ENCODE results near the gene ALDH3B1. TPM values are rescaled to one million over a fixed set of nuclear protein-coding genes. Genes with fewer than 3 reads are reported as not detected.

ALDH3B1 gene
- total and polyA plus RNA-seq, 2 donors (not counting 3 experiments of a cell fraction or from before 2014, with no cell fraction given): 0.13 to 1.0 TPM

DNA sequence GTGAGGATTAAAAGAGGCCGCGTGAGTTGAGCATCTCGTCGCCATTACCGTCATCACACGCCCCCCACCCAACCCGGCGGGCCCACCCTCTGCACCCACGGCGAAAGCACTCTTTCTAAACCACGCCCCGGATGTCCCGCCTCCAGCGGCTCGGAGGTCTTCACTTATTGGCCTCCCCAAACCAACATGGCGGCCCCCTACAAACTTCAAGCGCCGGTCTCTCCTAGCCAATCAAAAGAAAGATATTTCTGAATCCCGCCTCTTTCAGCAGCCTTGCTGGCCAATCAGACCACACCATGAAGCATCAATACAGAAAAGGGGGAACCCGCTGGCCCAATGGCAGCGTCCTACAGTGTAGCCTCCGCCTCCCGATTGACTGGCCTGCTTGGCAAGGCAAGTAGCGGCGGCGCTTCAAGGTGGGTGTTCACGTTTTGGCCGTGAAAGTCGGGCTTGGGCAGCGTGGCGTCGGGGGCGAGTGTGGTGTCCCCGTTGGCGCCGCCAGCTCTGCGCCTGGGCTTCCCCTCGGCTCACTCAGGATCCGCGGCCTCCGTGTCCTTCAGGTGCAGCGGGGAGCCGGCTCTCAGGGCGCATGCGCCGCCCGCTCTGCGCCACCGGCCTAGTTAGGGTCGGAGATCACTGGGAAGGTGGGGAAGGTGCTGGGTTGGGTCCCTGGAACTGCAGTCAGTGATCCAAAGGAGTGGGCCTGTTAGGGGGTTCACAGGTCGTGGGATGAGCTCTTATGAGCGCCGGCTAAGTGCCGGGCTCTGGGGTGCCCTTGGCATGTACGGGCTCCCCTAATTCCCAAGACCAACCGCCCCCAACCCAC lies 20.4 kb downstream of the ALDH3B1 start, which contains the start of gene NDUFS8:
NDUFS8 (plus strand) TSS at position 364 of the 826 bp plus-strand sequence. CDS start 1,471 bp downstream, outside the sequence.
- dilution Hi-C loops (cut with MboI; ENCODE audit: extremely low pct_ligation_motif_present, low sequenced_read_pairs): no loop called here
- Histone ChIP-seq H3K9me3 (replicated peaks; ENCODE audit: control insufficient read depth, insufficient read depth, low read length) (no peaks in the 10 kb centered on the region), H3K27me3 (ENCODE audit: control insufficient read depth in 2 of 2, insufficient read depth in 2 of 2, low read length in 2 of 2) (no peaks in the 10 kb centered on the region), H3K9me1 (replicated peaks; ENCODE audit: control insufficient read depth, extremely low read depth, insufficient read depth, low read length) (no peaks in the 10 kb centered on the region), H3K4me2 (ENCODE audit: insufficient read depth, low read length) (peak within 1 kb of the TSS; percentile 56), H3K79me2 (ENCODE audit: control insufficient read depth, insufficient read depth, low read length) (peaks cover 18% of the 10 kb centered on the region), H3K27ac (ENCODE audit: insufficient read depth, low read depth, low read length) (peak within 1 kb of the TSS; percentile 43), H3K4me1 (ENCODE audit: control insufficient read depth, extremely low read depth, insufficient read depth, low read length) (peaks cover 11% of the 10 kb centered on the region), H2AFZ (ENCODE audit: low read depth, low read length) (peak within 1 kb of the TSS; percentile 82), H3K4me3 (replicated peaks in 1 of 3; ENCODE audit: insufficient read depth in 1 of 3, low read depth in 1 of 3, low read length in 3 of 3) (peak within 1 kb of the TSS; percentile 50 to 83 (median 79)), H3K9ac (replicated peaks; ENCODE audit: extremely low read depth, insufficient read depth, low read length) (peak within 1 kb of the TSS; percentile 79), H3K36me3 (ENCODE audit: control insufficient read depth in 2 of 2, extremely low read depth in 1 of 2, insufficient read depth in 2 of 2, low read length in 2 of 2) (peaks cover 0 to 16% of the 10 kb centered on the region in 2 experiments), H4K20me1 (replicated peaks; ENCODE audit: control insufficient read depth, extremely low read depth, insufficient read depth, low read length) (no peaks in the 10 kb centered on the region)
- FAIRE-seq (peak; percentile 100), DNase-seq (ENCODE audit: low read depth, low spot score) (peak; percentile 100)
- CTCF ChIA-PET: interaction anchor here (1.0 kb wide), 1 partner anchor 9 kb away, joined by 3 read pairs; the partner anchor contains the start of gene TCIRG1
- BruUV-seq (replicated peaks): no TSS peak
- TF ChIP-seq POLR2A (IDR thresholded peaks at IDR 0.05; ENCODE audit: low read depth, low read length): peak; percentile 83
- peak; percentile 40 for TF ChIP-seq POLR2AphosphoS5 (IDR thresholded peaks at IDR 0.05; ENCODE audit: insufficient read depth, low read depth, low read length)
- TF ChIP-seq, protein P1, sequence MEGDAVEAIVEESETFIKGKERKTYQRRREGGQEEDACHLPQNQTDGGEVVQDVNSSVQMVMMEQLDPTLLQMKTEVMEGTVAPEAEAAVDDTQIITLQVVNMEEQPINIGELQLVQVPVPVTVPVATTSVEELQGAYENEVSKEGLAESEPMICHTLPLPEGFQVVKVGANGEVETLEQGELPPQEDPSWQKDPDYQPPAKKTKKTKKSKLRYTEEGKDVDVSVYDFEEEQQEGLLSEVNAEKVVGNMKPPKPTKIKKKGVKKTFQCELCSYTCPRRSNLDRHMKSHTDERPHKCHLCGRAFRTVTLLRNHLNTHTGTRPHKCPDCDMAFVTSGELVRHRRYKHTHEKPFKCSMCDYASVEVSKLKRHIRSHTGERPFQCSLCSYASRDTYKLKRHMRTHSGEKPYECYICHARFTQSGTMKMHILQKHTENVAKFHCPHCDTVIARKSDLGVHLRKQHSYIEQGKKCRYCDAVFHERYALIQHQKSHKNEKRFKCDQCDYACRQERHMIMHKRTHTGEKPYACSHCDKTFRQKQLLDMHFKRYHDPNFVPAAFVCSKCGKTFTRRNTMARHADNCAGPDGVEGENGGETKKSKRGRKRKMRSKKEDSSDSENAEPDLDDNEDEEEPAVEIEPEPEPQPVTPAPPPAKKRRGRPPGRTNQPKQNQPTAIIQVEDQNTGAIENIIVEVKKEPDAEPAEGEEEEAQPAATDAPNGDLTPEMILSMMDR (IDR thresholded peaks at IDR 0.05; ENCODE audit: extremely low read depth in 1 of 2, insufficient read depth in 1 of 2, low read depth in 1 of 2, low read length in 2 of 2): no peak
- no peak for TF ChIP-seq GATA2 (IDR thresholded peaks at IDR 0.05; ENCODE audit: insufficient read depth, insufficient read length, low read depth, low read length)
- intact Hi-C loops (cut with micrococcal nuclease): loop anchor here (1.0 kb wide), 1 partner anchor 8 kb away; no protein-coding TSS in a partner anchor
- POLR2A ChIA-PET: no interaction called here

Measured in endothelial cell of umbilical vein (primary cell).